K562 (cell line): Measurements from ENCODE around the gene NUDT4B.
"Not testable (repeated sequence)": the region's sequence is repeated elsewhere in the genome, so short reads cannot be mapped to it uniquely, and the experiment has no call there.

Experiments used
- CBX8 ChIP-seq: fragments of 200-600 bp; sonication (generic); IDR thresholded peaks from 2 replicates; pipeline ENCODE4 v1.6.1; 2012; ENCODE audit warnings: borderline replicate concordance, mixed run types, low read depth, mild to moderate bottlenecking, moderate library complexity, mixed read lengths, low read length, control low read depth, inconsistent platforms; ENCODE audit not compliant: poor library complexity, severe bottlenecking; ENCODE audit errors: extremely low read depth
- NRF1 ChIP-seq, 2 experiments: fragments of 450-650 bp; IDR thresholded peaks in 1 of 2; conservative IDR thresholded peaks in 1 of 2; 2 replicates each; pipeline ENCODE4 v1.6.1; 2014; ENCODE audit warnings: mild to moderate bottlenecking in 2 of 2
- PRDM10 ChIP-seq: fragments of 450-650 bp; IDR thresholded peaks from 2 replicates; pipeline ENCODE4 v1.6.1; 2018; ENCODE audit not compliant: partially characterized antibody
- REST ChIP-seq, 2 experiments: fragments of 450-650 bp; formaldehyde crosslinking in 1 of 2; IDR thresholded peaks; 2 replicates each; pipeline versions ENCODE4 v1.4.0 to v1.6.1; 2014 to 2020; ENCODE audit warnings: mild to moderate bottlenecking in 2 of 2, borderline replicate concordance in 1 of 2, low read depth in 1 of 2
- SREBF2 ChIP-seq: sonication (generic); formaldehyde crosslinking; IDR thresholded peaks from 2 replicates; pipeline ENCODE4 v1.4.0; 2020; ENCODE audit warnings: mild to moderate bottlenecking, missing genetic modification reagents
- TRIM24 ChIP-seq, 2 experiments: fragments of 450-650 bp; IDR thresholded peaks; 2 replicates each; pipeline ENCODE4 v1.6.1; 2016
- ZNF76 ChIP-seq: fragments of 250-450 bp; sonication (Bioruptor Pico); IDR thresholded peaks from 2 replicates; pipeline ENCODE4 v1.4.0; 2020; ENCODE audit warnings: mild to moderate bottlenecking, moderate library complexity, borderline replicate concordance
- TF ChIP-seq, protein P1 (sequence below), 3 experiments: IDR thresholded peaks in 2 of 3; conservative IDR thresholded peaks in 1 of 3; 2 replicates each; pipeline ENCODE4 v1.5.1; 2011 to 2012; ENCODE audit warnings: low read length in 3 of 3, mild to moderate bottlenecking in 3 of 3, control low read depth in 2 of 3, improper control_type of control experiment in 1 of 3, inconsistent platforms in 1 of 3, low read depth in 1 of 3, mixed read lengths in 1 of 3, moderate library complexity in 1 of 3; ENCODE audit not compliant: insufficient read depth in 2 of 3

- not testable (repeated sequence) for TF ChIP-seq REST (IDR thresholded peaks at IDR 0.05; ENCODE audit: borderline replicate concordance); REST (CRISPR knock-in tag; IDR thresholded peaks at IDR 0.05; ENCODE audit: low read depth); TRIM24 (IDR thresholded peaks at IDR 0.05); CBX8; PRDM10; NRF1 (conservative IDR thresholded peaks at IDR 0.05 in 1 of 2, IDR thresholded peaks at IDR 0.05 in 1 of 2); SREBF2; ZNF76 (CRISPR knock-in tag)
- TF ChIP-seq, protein P1, sequence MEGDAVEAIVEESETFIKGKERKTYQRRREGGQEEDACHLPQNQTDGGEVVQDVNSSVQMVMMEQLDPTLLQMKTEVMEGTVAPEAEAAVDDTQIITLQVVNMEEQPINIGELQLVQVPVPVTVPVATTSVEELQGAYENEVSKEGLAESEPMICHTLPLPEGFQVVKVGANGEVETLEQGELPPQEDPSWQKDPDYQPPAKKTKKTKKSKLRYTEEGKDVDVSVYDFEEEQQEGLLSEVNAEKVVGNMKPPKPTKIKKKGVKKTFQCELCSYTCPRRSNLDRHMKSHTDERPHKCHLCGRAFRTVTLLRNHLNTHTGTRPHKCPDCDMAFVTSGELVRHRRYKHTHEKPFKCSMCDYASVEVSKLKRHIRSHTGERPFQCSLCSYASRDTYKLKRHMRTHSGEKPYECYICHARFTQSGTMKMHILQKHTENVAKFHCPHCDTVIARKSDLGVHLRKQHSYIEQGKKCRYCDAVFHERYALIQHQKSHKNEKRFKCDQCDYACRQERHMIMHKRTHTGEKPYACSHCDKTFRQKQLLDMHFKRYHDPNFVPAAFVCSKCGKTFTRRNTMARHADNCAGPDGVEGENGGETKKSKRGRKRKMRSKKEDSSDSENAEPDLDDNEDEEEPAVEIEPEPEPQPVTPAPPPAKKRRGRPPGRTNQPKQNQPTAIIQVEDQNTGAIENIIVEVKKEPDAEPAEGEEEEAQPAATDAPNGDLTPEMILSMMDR (IDR thresholded peaks at IDR 0.05 in 2 of 3, conservative IDR thresholded peaks at IDR 0.05 in 1 of 3; ENCODE audit: insufficient read depth in 2 of 3, low read depth in 1 of 3, low read length in 3 of 3) = not testable (repeated sequence)
Measured at GRCh38 chr1:148699357-148699756, 49.2 kb upstream of the NUDT4B start.
